DMS153 treated with DMSO at 0.1 percent for 48 hours (cell line): ENCODE data around the gene PRTG.

Experiments used
- DNase-seq: peaks from one replicate; lab custom pipeline; 2025; ENCODE audit not compliant: unreplicated experiment; lab: John Stamatoyannopoulos, UW

Gene PRTG

DNA sequence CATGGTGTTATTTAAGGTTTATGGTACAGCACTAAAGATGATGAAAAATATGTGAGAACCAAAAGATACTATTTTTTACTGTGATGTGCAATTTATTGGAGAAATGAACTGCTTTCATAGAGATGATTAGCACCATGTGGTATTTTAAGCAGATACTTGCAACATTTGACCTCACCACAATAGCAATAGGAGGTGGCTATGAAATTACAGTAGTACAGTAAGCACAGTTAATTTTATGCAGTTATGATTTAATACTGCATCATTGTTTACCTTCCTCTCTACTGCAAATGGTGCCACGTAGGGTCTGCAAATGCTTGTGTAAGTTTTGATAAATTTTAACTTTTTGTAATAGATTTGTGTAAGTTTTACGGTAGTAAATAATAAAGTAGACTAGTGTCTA, 168.9 kb downstream of the PRTG start:
- no peak for DNase-seq

DNA sequence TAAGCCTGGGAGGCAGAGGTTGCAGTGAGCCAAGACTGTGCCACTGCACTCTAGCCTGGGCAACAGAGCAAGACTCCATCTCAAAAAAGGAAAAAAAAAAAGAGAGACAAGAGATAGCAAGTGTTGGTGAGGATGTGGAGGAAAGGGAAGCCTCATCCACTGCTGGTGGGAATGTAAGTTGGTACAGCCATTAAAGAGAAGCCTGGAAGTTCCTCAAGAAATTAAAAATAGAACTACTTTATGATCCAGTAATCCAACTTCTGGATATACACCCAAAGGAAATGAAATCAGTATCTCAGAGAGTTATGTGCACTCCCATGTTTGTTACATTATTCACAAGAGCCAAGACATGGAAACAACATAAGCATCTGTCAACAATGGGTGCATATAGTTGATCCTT, 169.7 kb downstream of the PRTG start:
- DNase-seq = no peak

DNA sequence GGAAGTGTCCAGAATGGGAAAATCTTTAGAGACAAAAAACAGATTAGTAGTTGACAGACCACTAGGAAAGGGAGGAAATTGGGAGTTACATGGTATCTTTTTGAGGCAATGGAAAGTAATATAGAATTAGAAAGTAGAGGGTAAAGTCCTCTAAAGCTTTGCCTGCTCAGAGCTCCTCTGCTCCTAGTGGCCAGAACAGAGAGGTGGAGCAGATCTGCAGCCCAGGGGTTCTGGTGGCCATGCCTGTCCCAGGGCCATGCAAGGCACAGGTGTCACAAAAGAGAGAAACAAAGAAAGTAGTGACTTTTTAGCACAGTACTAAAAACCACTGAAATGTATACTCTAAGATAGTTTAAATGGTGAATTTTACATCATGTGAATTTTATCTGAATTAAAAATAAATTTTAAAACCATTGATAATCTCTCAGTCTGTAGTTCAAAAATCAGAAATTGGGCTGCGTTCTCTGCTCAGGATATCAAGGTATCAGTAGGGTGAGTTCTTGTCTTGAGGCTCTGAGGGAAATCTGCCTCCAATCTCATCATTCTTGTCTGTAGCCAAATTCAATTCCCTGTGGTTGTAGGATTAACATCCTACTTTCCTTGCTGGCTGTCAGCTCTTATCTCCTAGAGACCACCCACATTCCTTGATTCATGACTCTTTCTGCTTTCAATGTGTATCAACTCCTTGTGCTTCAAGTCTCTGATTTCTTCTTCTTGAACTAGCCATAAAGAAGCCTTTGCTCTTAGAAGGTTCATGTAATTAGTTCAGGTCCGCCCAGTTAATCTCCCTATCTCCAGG, 178.4 kb downstream of the PRTG start:
- no peak for DNase-seq

DNA sequence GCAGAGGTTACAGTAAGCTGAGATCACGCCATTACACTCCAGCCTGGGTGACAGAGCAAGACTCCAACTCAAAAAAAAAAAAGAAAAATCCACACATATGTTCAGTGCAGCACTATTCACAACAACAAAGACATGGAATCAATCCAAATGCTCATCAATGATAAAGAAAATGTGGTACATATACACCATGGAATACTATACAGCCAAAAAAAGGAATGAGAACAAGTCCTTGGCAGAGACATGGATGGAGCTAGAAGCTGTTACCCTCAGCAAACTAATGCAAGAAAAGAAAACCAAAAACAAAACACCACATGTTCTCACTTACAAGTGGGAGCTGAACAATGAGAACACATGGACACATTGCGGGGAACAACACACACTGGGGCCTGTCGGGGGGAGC, 180.4 kb downstream of the PRTG start:
- no peak for DNase-seq
